HCT116 (cell line): ENCODE data around the gene GPX3. TPM values are rescaled to one million over a fixed set of nuclear protein-coding genes. Genes with fewer than 3 reads are reported as not detected.

Experiments
- ATAC-seq: fragments of 200-7000 bp; cut with Tn5 transposase; 2 replicates; pipeline ENCODE4 v1.9.1; 2020; ENCODE audit warnings: mild to moderate bottlenecking, moderate library complexity
- BruUV-seq: library from RNA; stranded (reverse); fragments of 400-500 nt; replicated peaks from 2 replicates; lab custom pipeline; 2021; lab: Mats Ljungman, UMichigan
- CTCF ChIA-PET: fragments of 300-600 bp; sonication (Branson Sonifier 250); formaldehyde crosslinking; loops from one replicate; lab custom pipeline; 2021; ENCODE audit warnings: antibody characterized with exemption; lab: Charles Lee
- POLR2A ChIA-PET: fragments of 300-600, 350-600 bp; sonication (Branson Sonifier 250); formaldehyde crosslinking; loops from one replicate; lab custom pipeline; 2021; ENCODE audit warnings: antibody characterized with exemption; lab: Charles Lee
- RAD21 ChIA-PET, 2 experiments: fragments of 300-600 bp; sonication (Branson Sonifier 250); formaldehyde crosslinking; loops; one replicate each; lab custom pipeline; 2023; ENCODE audit warnings: low total read pairs in 2 of 2; ENCODE audit not compliant: uncharacterized antibody in 2 of 2, unreplicated experiment in 2 of 2, low non-redundant PET in 1 of 2; lab: Charles Lee
- DNase-seq: peaks from one replicate; pipeline ENCODE4 v3.0.0-alpha.2; 2010; ENCODE audit warnings: low read depth, low spot score
- H2AFZ ChIP-seq: fragments of 200-600 bp; shearing (Covaris generic), sonication (generic); 2 replicates; pipeline ENCODE4 v1.6.1; 2017; ENCODE audit warnings: low read depth, mixed run types, mixed read lengths, antibody characterized with exemption, low read length; ENCODE audit not compliant: poor library complexity, severe bottlenecking
- H3K27ac ChIP-seq: 2 replicates; pipeline ENCODE4 v1.5.1; 2012; ENCODE audit warnings: low read depth, low read length
- H3K27me3 ChIP-seq: fragments of 200-600 bp; sonication (generic); 2 replicates; pipeline ENCODE4 v1.6.1; 2016; ENCODE audit warnings: mixed run types, low read length, mixed read lengths; ENCODE audit not compliant: insufficient read depth
- H3K36me3 ChIP-seq, 2 experiments: fragments of 200-500 bp in 1 of 2; fragments of 200-600 bp in 1 of 2; sonication (Bioruptor generic) in 1 of 2; sonication (generic) in 1 of 2; 2 replicates each; pipeline versions ENCODE4 v1.5.1 to v1.6.1; 2014 to 2016; ENCODE audit warnings: low read length in 2 of 2, inconsistent platforms in 1 of 2, mixed read lengths in 1 of 2, mixed run types in 1 of 2; ENCODE audit not compliant: insufficient read depth in 2 of 2, control insufficient read depth in 1 of 2
- H3K4me1 ChIP-seq, 2 experiments: fragments of 200-600 bp in 1 of 2; sonication (generic) in 1 of 2; 2 replicates each; pipeline versions ENCODE4 v1.5.1 to v1.6.1; 2012 to 2017; ENCODE audit warnings: low read length in 2 of 2, inconsistent platforms in 1 of 2, mild to moderate bottlenecking in 1 of 2, mixed read lengths in 1 of 2, mixed run types in 1 of 2, moderate library complexity in 1 of 2; ENCODE audit not compliant: insufficient read depth in 2 of 2, control insufficient read depth in 1 of 2
- H3K4me2 ChIP-seq: fragments of 200-600 bp; sonication (generic); 2 replicates; pipeline ENCODE4 v1.6.1; 2017; ENCODE audit warnings: mixed run types, low read length, mixed read lengths
- H3K4me3 ChIP-seq, 2 experiments: fragments of 200-600 bp in 1 of 2; sonication (generic) in 1 of 2; replicated peaks in 1 of 2; 2 replicates each; pipeline ENCODE4 v1.5.1; 2011 to 2016; ENCODE audit warnings: low read length in 2 of 2, control low read depth in 1 of 2, low read depth in 1 of 2, mild to moderate bottlenecking in 1 of 2, mixed read lengths in 1 of 2, mixed run types in 1 of 2
- H3K79me2 ChIP-seq: fragments of 200-600 bp; sonication (generic); 2 replicates; pipeline ENCODE4 v1.6.1; 2017; ENCODE audit warnings: mild to moderate bottlenecking, mixed run types, low read length, moderate library complexity, mixed read lengths; ENCODE audit not compliant: insufficient read depth
- H3K9ac ChIP-seq: fragments of 200-600 bp; sonication (generic); 2 replicates; pipeline ENCODE4 v1.6.1; 2016; ENCODE audit warnings: low read length, mixed read lengths
- H3K9me2 ChIP-seq: fragments of 200-600 bp; sonication (generic), shearing (Covaris generic); 2 replicates; pipeline ENCODE4 v1.6.1; 2017; ENCODE audit warnings: mixed run types, mild to moderate bottlenecking, moderate library complexity; ENCODE audit not compliant: insufficient read depth
- H3K9me3 ChIP-seq, 2 experiments: fragments of 200-500 bp in 1 of 2; fragments of 200-600 bp in 1 of 2; sonication (Bioruptor generic) in 1 of 2; sonication (generic) in 1 of 2; 2 replicates each; pipeline ENCODE4 v1.6.1; 2014 to 2017; ENCODE audit warnings: low read length in 2 of 2, mixed read lengths in 2 of 2, inconsistent platforms in 1 of 2, low read depth in 1 of 2, mild to moderate bottlenecking in 1 of 2, mixed run types in 1 of 2, moderate library complexity in 1 of 2; ENCODE audit not compliant: control insufficient read depth in 1 of 2, insufficient read depth in 1 of 2
- H4K20me1 ChIP-seq: fragments of 200-600 bp; sonication (generic), shearing (Covaris generic); 2 replicates; pipeline ENCODE4 v1.6.1; 2017; ENCODE audit warnings: mixed run types, mild to moderate bottlenecking, moderate library complexity; ENCODE audit not compliant: insufficient read depth
- EGR1 ChIP-seq: IDR thresholded peaks from 2 replicates; pipeline ENCODE4 v1.6.1; 2012; ENCODE audit warnings: low read depth
- EZH2phosphoT487 ChIP-seq: fragments of 200-600 bp; IDR thresholded peaks from 2 replicates; pipeline ENCODE4 v1.6.1; 2018; ENCODE audit warnings: antibody characterized with exemption, borderline replicate concordance
- RAD21 ChIP-seq: IDR thresholded peaks from 2 replicates; pipeline ENCODE4 v1.6.1; 2012; ENCODE audit warnings: low read depth, mild to moderate bottlenecking
- SP1 ChIP-seq: IDR thresholded peaks from 2 replicates; pipeline ENCODE4 v1.6.1; 2012; ENCODE audit warnings: low read depth
- TCF7L2 ChIP-seq: IDR thresholded peaks from 2 replicates; pipeline ENCODE4 v1.7.0; 2011; ENCODE audit warnings: borderline replicate concordance, inconsistent platforms; ENCODE audit not compliant: insufficient read depth, insufficient read length; ENCODE audit errors: extremely low read depth
- ZFX ChIP-seq: fragments of 450-650 bp; IDR thresholded peaks from 2 replicates; pipeline ENCODE4 v1.6.1; 2017
- ZNF274 ChIP-seq: fragments of 200-500 bp; sonication (Bioruptor generic); IDR thresholded peaks from 2 replicates; pipeline ENCODE4 v1.6.1; 2014; ENCODE audit warnings: mild to moderate bottlenecking, low read depth, low read length, inconsistent platforms
- intact Hi-C: fragments of 100-400 bp; cut with micrococcal nuclease; formaldehyde crosslinking; loops from 2 replicates; pipeline ENCODE4 v1.10.0; 2022
- total RNA-seq: library from RNA; stranded (reverse); gene quantifications from one replicate; pipeline ENCODE4 v1.2.1, GENCODE V29; 2021; ENCODE audit not compliant: unreplicated experiment
- TF ChIP-seq, protein P1 (sequence below), 3 experiments: fragments of 200-600 bp in 1 of 3; sonication (generic) in 1 of 3; IDR thresholded peaks in 2 of 3; conservative IDR thresholded peaks in 1 of 3; 2 replicates each; pipeline ENCODE4 v1.5.1; 2012 to 2017; ENCODE audit warnings: low read depth in 2 of 3, low read length in 2 of 3, antibody characterized with exemption in 1 of 3, borderline replicate concordance in 1 of 3, control low read depth in 1 of 3, mild to moderate bottlenecking in 1 of 3, mixed read lengths in 1 of 3, mixed run types in 1 of 3, moderate library complexity in 1 of 3; ENCODE audit not compliant: insufficient read depth in 1 of 3
- TF ChIP-seq, protein P2 (sequence below): IDR thresholded peaks from 2 replicates; pipeline ENCODE4 v1.6.1; 2012; ENCODE audit warnings: low read depth

The GPX3 gene
- total RNA-seq, 1 experiment from 2014 or later: 0.96 TPM

DNA sequence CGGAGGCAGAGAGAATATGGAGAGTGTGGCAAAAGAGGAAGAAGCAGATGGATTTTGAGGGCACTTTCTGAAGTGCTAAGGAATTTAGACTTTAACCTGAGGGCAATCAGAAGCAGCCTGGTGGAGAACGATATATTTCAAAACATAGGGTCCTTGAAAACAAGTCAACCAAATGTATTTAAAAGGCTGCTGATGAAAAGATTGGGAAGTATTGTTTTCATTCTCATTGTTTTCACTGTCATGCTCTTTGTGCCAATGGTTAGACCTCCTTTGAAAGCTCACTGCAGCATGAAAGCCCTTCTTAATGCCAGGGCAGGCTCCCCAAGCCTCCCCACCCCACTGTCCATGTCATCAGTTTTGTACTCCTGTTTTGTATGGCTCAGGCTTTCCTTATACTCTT, 2.5 kb upstream of the GPX3 start:
- ChIA-PET CTCF (no interaction called here), POLR2A (no interaction called here), RAD21 (no interaction called here)
- H3K4me1 ChIP-seq: no peaks in the 10 kb centered on the region
- ATAC-seq (no peak), DNase-seq (no peak)
- H3K9ac ChIP-seq: no peak overlapping the region
- H4K20me1 ChIP-seq: no peaks in the 10 kb centered on the region
- H3K27me3 ChIP-seq: no peaks in the 10 kb centered on the region
- no peaks in the 10 kb centered on the region for H3K36me3 ChIP-seq
- no peak overlapping the region for H2AFZ ChIP-seq
- no peaks in the 10 kb centered on the region for H3K9me3 ChIP-seq
- H3K9me2 ChIP-seq: no peaks in the 10 kb centered on the region
- no peak for TF ChIP-seq EZH2phosphoT487
- TF ChIP-seq ZNF274: no peak
- no peak for TF ChIP-seq ZFX
- TF ChIP-seq SP1: no peak
- no peak for TF ChIP-seq RAD21
- TF ChIP-seq TCF7L2: no peak
- no peak for TF ChIP-seq EGR1
- TF ChIP-seq, protein P1, sequence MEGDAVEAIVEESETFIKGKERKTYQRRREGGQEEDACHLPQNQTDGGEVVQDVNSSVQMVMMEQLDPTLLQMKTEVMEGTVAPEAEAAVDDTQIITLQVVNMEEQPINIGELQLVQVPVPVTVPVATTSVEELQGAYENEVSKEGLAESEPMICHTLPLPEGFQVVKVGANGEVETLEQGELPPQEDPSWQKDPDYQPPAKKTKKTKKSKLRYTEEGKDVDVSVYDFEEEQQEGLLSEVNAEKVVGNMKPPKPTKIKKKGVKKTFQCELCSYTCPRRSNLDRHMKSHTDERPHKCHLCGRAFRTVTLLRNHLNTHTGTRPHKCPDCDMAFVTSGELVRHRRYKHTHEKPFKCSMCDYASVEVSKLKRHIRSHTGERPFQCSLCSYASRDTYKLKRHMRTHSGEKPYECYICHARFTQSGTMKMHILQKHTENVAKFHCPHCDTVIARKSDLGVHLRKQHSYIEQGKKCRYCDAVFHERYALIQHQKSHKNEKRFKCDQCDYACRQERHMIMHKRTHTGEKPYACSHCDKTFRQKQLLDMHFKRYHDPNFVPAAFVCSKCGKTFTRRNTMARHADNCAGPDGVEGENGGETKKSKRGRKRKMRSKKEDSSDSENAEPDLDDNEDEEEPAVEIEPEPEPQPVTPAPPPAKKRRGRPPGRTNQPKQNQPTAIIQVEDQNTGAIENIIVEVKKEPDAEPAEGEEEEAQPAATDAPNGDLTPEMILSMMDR (IDR thresholded peaks at IDR 0.05 in 2 of 3, conservative IDR thresholded peaks at IDR 0.05 in 1 of 3; ENCODE audit: borderline replicate concordance in 1 of 3, insufficient read depth in 1 of 3, low read depth in 2 of 3, low read length in 2 of 3): no peak
- TF ChIP-seq, protein P2, sequence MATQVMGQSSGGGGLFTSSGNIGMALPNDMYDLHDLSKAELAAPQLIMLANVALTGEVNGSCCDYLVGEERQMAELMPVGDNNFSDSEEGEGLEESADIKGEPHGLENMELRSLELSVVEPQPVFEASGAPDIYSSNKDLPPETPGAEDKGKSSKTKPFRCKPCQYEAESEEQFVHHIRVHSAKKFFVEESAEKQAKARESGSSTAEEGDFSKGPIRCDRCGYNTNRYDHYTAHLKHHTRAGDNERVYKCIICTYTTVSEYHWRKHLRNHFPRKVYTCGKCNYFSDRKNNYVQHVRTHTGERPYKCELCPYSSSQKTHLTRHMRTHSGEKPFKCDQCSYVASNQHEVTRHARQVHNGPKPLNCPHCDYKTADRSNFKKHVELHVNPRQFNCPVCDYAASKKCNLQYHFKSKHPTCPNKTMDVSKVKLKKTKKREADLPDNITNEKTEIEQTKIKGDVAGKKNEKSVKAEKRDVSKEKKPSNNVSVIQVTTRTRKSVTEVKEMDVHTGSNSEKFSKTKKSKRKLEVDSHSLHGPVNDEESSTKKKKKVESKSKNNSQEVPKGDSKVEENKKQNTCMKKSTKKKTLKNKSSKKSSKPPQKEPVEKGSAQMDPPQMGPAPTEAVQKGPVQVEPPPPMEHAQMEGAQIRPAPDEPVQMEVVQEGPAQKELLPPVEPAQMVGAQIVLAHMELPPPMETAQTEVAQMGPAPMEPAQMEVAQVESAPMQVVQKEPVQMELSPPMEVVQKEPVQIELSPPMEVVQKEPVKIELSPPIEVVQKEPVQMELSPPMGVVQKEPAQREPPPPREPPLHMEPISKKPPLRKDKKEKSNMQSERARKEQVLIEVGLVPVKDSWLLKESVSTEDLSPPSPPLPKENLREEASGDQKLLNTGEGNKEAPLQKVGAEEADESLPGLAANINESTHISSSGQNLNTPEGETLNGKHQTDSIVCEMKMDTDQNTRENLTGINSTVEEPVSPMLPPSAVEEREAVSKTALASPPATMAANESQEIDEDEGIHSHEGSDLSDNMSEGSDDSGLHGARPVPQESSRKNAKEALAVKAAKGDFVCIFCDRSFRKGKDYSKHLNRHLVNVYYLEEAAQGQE: no peak
- no peak overlapping the region for H3K4me2 ChIP-seq
- H3K79me2 ChIP-seq: no peaks in the 10 kb centered on the region
- H3K4me3 ChIP-seq: no peak overlapping the region
- no TSS peak for BruUV-seq
- intact Hi-C loops: no loop called here
- H3K27ac ChIP-seq: no peak overlapping the region
